K562 (cell line): ENCODE data around the gene APBA2. TPM values are rescaled to one million over a fixed set of nuclear protein-coding genes. Genes with fewer than 3 reads are reported as not detected.

Source experiments
- ADNP ChIP-seq: fragments of 200-800 bp; sonication (Bioruptor generic); IDR thresholded peaks from 2 replicates; pipeline ENCODE4 v1.6.1; 2016; ENCODE audit warnings: missing genetic modification characterization, missing compliant biosample characterization
- CXXC5 ChIP-seq: fragments of 250-450 bp; sonication (Bioruptor Pico); IDR thresholded peaks from 2 replicates; pipeline ENCODE4 v1.8.0; 2022; ENCODE audit warnings: inconsistent platforms, mild to moderate bottlenecking, moderate library complexity
- FOS ChIP-seq: IDR thresholded peaks from 3 replicates; pipeline ENCODE4 v1.6.1; 2011; ENCODE audit not compliant: insufficient read length; ENCODE audit errors: extremely low read depth
- HDAC2 ChIP-seq: fragments of 450-650 bp; IDR thresholded peaks from 2 replicates; pipeline ENCODE4 v1.6.1; 2016; ENCODE audit warnings: mild to moderate bottlenecking
- HNRNPK ChIP-seq: fragments of 200-400 bp; formaldehyde crosslinking; IDR thresholded peaks from one replicate; pipeline ENCODE4 v1.6.1; 2018; ENCODE audit warnings: mild to moderate bottlenecking, low read depth, low read length; ENCODE audit not compliant: poor library complexity, severe bottlenecking
- KDM1A ChIP-seq, 2 experiments: fragments of 450-650 bp; IDR thresholded peaks; 2 replicates each; pipeline ENCODE4 v1.6.1; 2016; ENCODE audit warnings: mild to moderate bottlenecking in 2 of 2
- NBN ChIP-seq: fragments of 450-650 bp; IDR thresholded peaks from 2 replicates; pipeline ENCODE4 v1.6.1; 2016; ENCODE audit warnings: low read depth, mild to moderate bottlenecking
- RAD21 ChIP-seq, 2 experiments: fragments of 250-450 bp in 1 of 2; fragments of 450-650 bp in 1 of 2; sonication (Bioruptor Pico) in 1 of 2; formaldehyde crosslinking in 1 of 2; IDR thresholded peaks in 1 of 2; conservative IDR thresholded peaks in 1 of 2; 2 replicates each; pipeline versions ENCODE4 v1.4.0 to v1.8.0; 2020 to 2022; ENCODE audit warnings: mild to moderate bottlenecking in 2 of 2, moderate library complexity in 1 of 2
- SOX6 ChIP-seq: fragments of 450-650 bp; IDR thresholded peaks from 2 replicates; pipeline ENCODE4 v1.6.1; 2014; ENCODE audit warnings: mild to moderate bottlenecking
- THRAP3 ChIP-seq: fragments of 450-650 bp; IDR thresholded peaks from 2 replicates; pipeline ENCODE4 v1.6.1; 2016; ENCODE audit warnings: mild to moderate bottlenecking, inconsistent platforms, borderline replicate concordance
- TSHZ1 ChIP-seq: fragments of 250-450 bp; sonication (Bioruptor Pico); IDR thresholded peaks from 2 replicates; pipeline ENCODE4 v1.4.0; 2020; ENCODE audit warnings: mild to moderate bottlenecking, moderate library complexity
- ZFX ChIP-seq: sonication (generic); formaldehyde crosslinking; IDR thresholded peaks from 2 replicates; pipeline ENCODE4 v1.8.0; 2022; ENCODE audit warnings: mild to moderate bottlenecking, missing genetic modification reagents, moderate library complexity
- ZNF41 ChIP-seq: fragments of 250-450 bp; sonication (Bioruptor Pico); conservative IDR thresholded peaks from 2 replicates; pipeline ENCODE4 v1.4.0; 2020; ENCODE audit warnings: mild to moderate bottlenecking
- ZNF695 ChIP-seq: fragments of 450-650 bp; formaldehyde crosslinking; IDR thresholded peaks from 2 replicates; pipeline ENCODE4 v1.4.0; 2020; ENCODE audit warnings: mild to moderate bottlenecking, moderate library complexity
- ZNF696 ChIP-seq: fragments of 250-450 bp; sonication (Bioruptor Pico); conservative IDR thresholded peaks from 2 replicates; pipeline ENCODE4 v1.4.0; 2020; ENCODE audit warnings: mild to moderate bottlenecking, moderate library complexity
- polyA plus RNA-seq, 8 experiments: library from polyadenylated mRNA; depleted of rRNA in 4 of 8; stranded (reverse) in 5 of 8; unstranded in 3 of 8; fragments of >200 nt; fragmentation: Nextera tagmentation in 2 of 8; fragmentation: Illumina TruSeq in 1 of 8; extraction: Ambion mirVana in 2 of 8; extraction: Trizol in 1 of 8; gene quantifications; 2 replicates each; pipeline versions ENCODE4 v1.2.1 to v1.2.3, GENCODE V29; 2011 to 2014; ENCODE audit warnings: inconsistent platforms in 1 of 8, missing spikeins in 1 of 8
- total RNA-seq, 7 experiments: library from RNA; depleted of rRNA in 6 of 7; stranded (reverse); fragments of >200 nt in 6 of 7; fragmentation: Illumina TruSeq in 2 of 7; extraction: Trizol in 2 of 7; gene quantifications; 2 replicates each; pipeline versions ENCODE4 v1.2.1 to v1.2.3, GENCODE V29; 2011 to 2021; ENCODE audit warnings: low replicate concordance in 1 of 7
- TF ChIP-seq, protein P1 (sequence below): fragments of 450-650 bp; formaldehyde crosslinking; IDR thresholded peaks from 2 replicates; pipeline ENCODE4 v1.4.0; 2022; ENCODE audit warnings: missing genetic modification characterization
- TF ChIP-seq, protein P2 (sequence below): fragments of 250-450 bp; sonication (Bioruptor Pico); IDR thresholded peaks from 2 replicates; pipeline ENCODE4 v1.5.0; 2021
- TF ChIP-seq, protein P3 (sequence below): sonication (generic); formaldehyde crosslinking; IDR thresholded peaks from 2 replicates; pipeline ENCODE4 v1.8.1; 2023; ENCODE audit warnings: mild to moderate bottlenecking, missing genetic modification reagents

APBA2 gene
- total and polyA plus RNA-seq, 9 of the 15 experiments (the other 6 are each of a cell fraction or from before 2014, with no cell fraction given) = 0.24 to 40.9 (median 25.2) TPM

DNA sequence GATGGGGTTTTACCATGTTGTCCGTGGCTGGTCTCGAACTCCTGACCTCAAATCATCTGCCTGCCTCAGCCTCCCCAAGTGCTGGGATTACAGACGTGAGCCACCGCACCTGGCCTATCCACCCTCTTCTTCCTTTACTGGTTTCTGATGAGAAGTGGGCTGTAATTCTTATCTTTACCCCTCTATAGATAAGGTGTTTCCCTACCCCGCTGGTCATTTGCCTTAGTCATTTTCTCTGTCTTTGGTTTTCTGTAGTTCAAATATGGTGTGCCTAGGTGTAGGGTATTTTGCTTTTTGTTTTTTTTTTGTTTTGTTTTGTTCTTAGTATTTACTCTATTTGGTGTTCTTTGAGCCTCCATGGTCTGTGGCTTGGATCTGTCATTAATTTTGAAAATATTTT, 41.3 kb downstream of the APBA2 start (continued):
- TF ChIP-seq ADNP (tag) (no peak), RAD21 (CRISPR knock-in tag; conservative IDR thresholded peaks at IDR 0.05 in 1 of 2, IDR thresholded peaks at IDR 0.05 in 1 of 2) (no peak), ZFX (CRISPR knock-in tag) (no peak), HNRNPK (no peak), THRAP3 (no peak), ZNF695 (no peak), CXXC5 (CRISPR knock-in tag) (no peak), ZNF696 (no peak), NBN (no peak), HDAC2 (no peak), SOX6 (no peak), FOS (no peak), TSHZ1 (CRISPR knock-in tag) (no peak), KDM1A (IDR thresholded peaks at IDR 0.05) (peak in 1 of 2 experiments; percentile 42; a peak in 1 of 4 replicates), ZNF41 (CRISPR knock-in tag) (no peak)
- TF ChIP-seq, protein P1, sequence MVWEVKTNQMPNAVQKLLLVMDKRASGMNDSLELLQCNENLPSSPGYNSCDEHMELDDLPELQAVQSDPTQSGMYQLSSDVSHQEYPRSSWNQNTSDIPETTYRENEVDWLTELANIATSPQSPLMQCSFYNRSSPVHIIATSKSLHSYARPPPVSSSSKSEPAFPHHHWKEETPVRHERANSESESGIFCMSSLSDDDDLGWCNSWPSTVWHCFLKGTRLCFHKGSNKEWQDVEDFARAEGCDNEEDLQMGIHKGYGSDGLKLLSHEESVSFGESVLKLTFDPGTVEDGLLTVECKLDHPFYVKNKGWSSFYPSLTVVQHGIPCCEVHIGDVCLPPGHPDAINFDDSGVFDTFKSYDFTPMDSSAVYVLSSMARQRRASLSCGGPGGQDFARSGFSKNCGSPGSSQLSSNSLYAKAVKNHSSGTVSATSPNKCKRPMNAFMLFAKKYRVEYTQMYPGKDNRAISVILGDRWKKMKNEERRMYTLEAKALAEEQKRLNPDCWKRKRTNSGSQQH (CRISPR knock-in tag) = no peak
- TF ChIP-seq, protein P2, sequence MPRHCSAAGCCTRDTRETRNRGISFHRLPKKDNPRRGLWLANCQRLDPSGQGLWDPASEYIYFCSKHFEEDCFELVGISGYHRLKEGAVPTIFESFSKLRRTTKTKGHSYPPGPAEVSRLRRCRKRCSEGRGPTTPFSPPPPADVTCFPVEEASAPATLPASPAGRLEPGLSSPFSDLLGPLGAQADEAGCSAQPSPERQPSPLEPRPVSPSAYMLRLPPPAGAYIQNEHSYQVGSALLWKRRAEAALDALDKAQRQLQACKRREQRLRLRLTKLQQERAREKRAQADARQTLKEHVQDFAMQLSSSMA = no peak
- TF ChIP-seq, protein P3, sequence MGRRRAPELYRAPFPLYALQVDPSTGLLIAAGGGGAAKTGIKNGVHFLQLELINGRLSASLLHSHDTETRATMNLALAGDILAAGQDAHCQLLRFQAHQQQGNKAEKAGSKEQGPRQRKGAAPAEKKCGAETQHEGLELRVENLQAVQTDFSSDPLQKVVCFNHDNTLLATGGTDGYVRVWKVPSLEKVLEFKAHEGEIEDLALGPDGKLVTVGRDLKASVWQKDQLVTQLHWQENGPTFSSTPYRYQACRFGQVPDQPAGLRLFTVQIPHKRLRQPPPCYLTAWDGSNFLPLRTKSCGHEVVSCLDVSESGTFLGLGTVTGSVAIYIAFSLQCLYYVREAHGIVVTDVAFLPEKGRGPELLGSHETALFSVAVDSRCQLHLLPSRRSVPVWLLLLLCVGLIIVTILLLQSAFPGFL (CRISPR knock-in tag) = no peak
